Measurements from ENCODE around the gene MYLK. TPM values are rescaled to one million over a fixed set of nuclear protein-coding genes. Genes with fewer than 3 reads are reported as not detected.

MYLK gene
- total and polyA plus RNA-seq, 4 donors = 17.1 to 158 (median 41.9) TPM

- H3K4me3 ChIP-seq (ENCODE audit: low read depth in 1 of 3, low read length in 3 of 3) = no peak overlapping the region
- WGBS = 26% methylated on average over 1 of the region's 1 CpG
- TF ChIP-seq MAX (IDR thresholded peaks at IDR 0.05) (no peak), ZBTB33 (IDR thresholded peaks at IDR 0.05) (no peak), REST (IDR thresholded peaks at IDR 0.05) (no peak), YY1 (IDR thresholded peaks at IDR 0.05) (no peak), NR2F2 (IDR thresholded peaks at IDR 0.05) (no peak), GABPA (IDR thresholded peaks at IDR 0.05 in 1 of 2, conservative IDR thresholded peaks at IDR 0.05 in 1 of 2) (no peak), RAD21 (IDR thresholded peaks at IDR 0.05) (no peak)
- peaks cover 16 to 71% (median 49%) of the 10 kb centered on the region in 4 donors for H3K4me1 ChIP-seq (ENCODE audit: control insufficient read depth in 4 of 4, insufficient read depth in 4 of 4, low read length in 3 of 4)
- no peak for DNase-seq (ENCODE audit: low spot score)
- no peaks in the 10 kb centered on the region for H3K36me3 ChIP-seq (ENCODE audit: control insufficient read depth in 4 of 4, insufficient read depth in 3 of 4, low read depth in 1 of 4, low read length in 3 of 4)
- no peaks in the 10 kb centered on the region for H3K27me3 ChIP-seq (ENCODE audit: control insufficient read depth in 4 of 4, insufficient read depth in 4 of 4, low read length in 3 of 4)
- peak overlapping the region; percentile 50 to 52 for H3K27ac ChIP-seq (ENCODE audit: low read depth in 1 of 2, low read length in 2 of 2)
- no peaks in the 10 kb centered on the region for H3K9me3 ChIP-seq (ENCODE audit: control insufficient read depth in 4 of 4, low read length in 3 of 4)
- H3K9ac ChIP-seq (ENCODE audit: low read depth in 1 of 2, low read length in 2 of 2) = no peak overlapping the region
Observed at GRCh38 chr3:123750209-123750608, 133.9 kb downstream of the MYLK start.

GRCh38 chr3:123749711-123750110 is 134.4 kb downstream of the MYLK start:
- TF ChIP-seq SP1 (IDR thresholded peaks at IDR 0.05) (no peak), FOXA1 (IDR thresholded peaks at IDR 0.05) (no peak), HNF4G (IDR thresholded peaks at IDR 0.05) (no peak), ZBTB33 (IDR thresholded peaks at IDR 0.05) (peak; percentile 14), CTCF (IDR thresholded peaks at IDR 0.05; ENCODE audit: low read depth, low read length, missing input control) (no peak), EGR1 (IDR thresholded peaks at IDR 0.05; ENCODE audit: low read depth in 2 of 2) (no peak), ATF3 (IDR thresholded peaks at IDR 0.05) (no peak), HNF4A (conservative IDR thresholded peaks at IDR 0.05) (peak; percentile 35 to 69), GABPA (IDR thresholded peaks at IDR 0.05 in 1 of 2, conservative IDR thresholded peaks at IDR 0.05 in 1 of 2) (no peak), YY1 (IDR thresholded peaks at IDR 0.05) (peak; percentile 42), NR2F2 (IDR thresholded peaks at IDR 0.05) (no peak), FOXA2 (IDR thresholded peaks at IDR 0.05) (no peak), REST (IDR thresholded peaks at IDR 0.05) (peak; percentile 23), MAX (IDR thresholded peaks at IDR 0.05) (no peak), JUND (IDR thresholded peaks at IDR 0.05) (peak in 1 of 2 donors; percentile 52), TAF1 (conservative IDR thresholded peaks at IDR 0.05) (no peak), RXRA (IDR thresholded peaks at IDR 0.05) (peak in 1 of 2 donors; percentile 72), RAD21 (IDR thresholded peaks at IDR 0.05) (peak; percentile 40 to 52)
- peaks cover 16 to 67% (median 50%) of the 10 kb centered on the region in 4 donors for H3K4me1 ChIP-seq (ENCODE audit: control insufficient read depth in 4 of 4, insufficient read depth in 4 of 4, low read length in 3 of 4)
- H3K27me3 ChIP-seq (ENCODE audit: control insufficient read depth in 4 of 4, insufficient read depth in 4 of 4, low read length in 3 of 4) = no peaks in the 10 kb centered on the region
- H3K9me3 ChIP-seq (ENCODE audit: control insufficient read depth in 4 of 4, low read length in 3 of 4) = no peaks in the 10 kb centered on the region
- DNase-seq (ENCODE audit: low spot score) = no peak
- H3K27ac ChIP-seq (ENCODE audit: low read depth in 1 of 2, low read length in 2 of 2) = peak overlapping the region; percentile 14 to 50
- no peak overlapping the region for H3K4me3 ChIP-seq (ENCODE audit: low read depth in 1 of 3, low read length in 3 of 3)
- no peak overlapping the region for H3K9ac ChIP-seq (ENCODE audit: low read depth in 1 of 2, low read length in 2 of 2)
- H3K36me3 ChIP-seq (ENCODE audit: control insufficient read depth in 4 of 4, insufficient read depth in 3 of 4, low read depth in 1 of 4, low read length in 3 of 4) = no peaks in the 10 kb centered on the region

Data from liver (tissue), 9 donors.